Effector memory CD8-positive, alpha-beta T cell (primary cell): ENCODE data around the gene GGA2.

Source experiments
- ATAC-seq: fragments of 150-1000 bp; cut with Tn5 transposase; replicated peaks from 2 replicates; pipeline ENCODE4 v1.10.0; 2021; ENCODE audit warnings: mild to moderate bottlenecking, moderate library complexity
- DNase-seq, 3 experiments: peaks; one replicate each; pipeline ENCODE4 v3.0.0; 2021
- H3K27ac Mint-ChIP-seq, 2 donors: one replicate each; pipeline ENCODE4 v1.8.0; 2022; ENCODE audit warnings: mild to moderate bottlenecking in 2 of 2, mixed read lengths in 2 of 2, moderate library complexity in 2 of 2
- H3K27me3 Mint-ChIP-seq, 2 donors: one replicate each; pipeline ENCODE4 v1.8.0; 2022; ENCODE audit warnings: mixed read lengths in 2 of 2
- H3K36me3 Mint-ChIP-seq: one replicate; pipeline ENCODE4 v1.8.0; 2022; ENCODE audit warnings: mild to moderate bottlenecking, moderate library complexity, mixed read lengths; ENCODE audit not compliant: insufficient read depth
- H3K4me1 Mint-ChIP-seq, 2 donors: one replicate each; pipeline ENCODE4 v1.8.0; 2022; ENCODE audit warnings: low read depth in 2 of 2, mixed read lengths in 2 of 2
- H3K4me3 Mint-ChIP-seq, 2 donors: one replicate each; pipeline ENCODE4 v1.8.0; 2022; ENCODE audit warnings: mild to moderate bottlenecking in 2 of 2, mixed read lengths in 2 of 2, moderate library complexity in 2 of 2
- H3K9me3 Mint-ChIP-seq, 2 donors: one replicate each; pipeline ENCODE4 v1.8.0; 2022; ENCODE audit warnings: mixed read lengths in 2 of 2

Gene GGA2

DNA sequence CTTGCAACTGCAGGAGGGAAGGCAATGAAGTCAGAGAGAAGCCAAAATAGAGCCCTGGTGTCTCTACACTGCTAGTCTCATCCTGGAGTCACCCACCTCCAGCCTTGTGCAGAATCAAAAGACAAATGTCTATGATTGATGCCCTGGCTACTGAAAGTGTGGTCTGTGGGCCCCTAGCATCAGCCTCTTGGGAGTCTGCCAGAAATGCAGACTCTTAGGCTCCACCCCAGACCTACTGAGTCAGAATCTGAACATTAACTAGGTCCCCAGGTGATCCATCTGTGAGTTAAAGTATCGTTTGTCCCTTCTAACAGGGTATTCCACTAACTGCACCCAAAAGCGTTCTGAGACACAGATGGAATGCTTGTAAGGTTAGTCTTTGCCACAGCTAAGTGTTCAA, 25.6 kb upstream of the GGA2 start:
- H3K4me3 Mint-ChIP-seq: no peak overlapping the region
- peaks cover 52% of the 10 kb centered on the region for H3K36me3 Mint-ChIP-seq
- H3K9me3 Mint-ChIP-seq: no peaks in the 10 kb centered on the region
- no peaks in the 10 kb centered on the region for H3K27me3 Mint-ChIP-seq
- no peak for DNase-seq
- no peaks in the 10 kb centered on the region for H3K4me1 Mint-ChIP-seq
- H3K27ac Mint-ChIP-seq: no peak overlapping the region
- no peak for ATAC-seq

DNA sequence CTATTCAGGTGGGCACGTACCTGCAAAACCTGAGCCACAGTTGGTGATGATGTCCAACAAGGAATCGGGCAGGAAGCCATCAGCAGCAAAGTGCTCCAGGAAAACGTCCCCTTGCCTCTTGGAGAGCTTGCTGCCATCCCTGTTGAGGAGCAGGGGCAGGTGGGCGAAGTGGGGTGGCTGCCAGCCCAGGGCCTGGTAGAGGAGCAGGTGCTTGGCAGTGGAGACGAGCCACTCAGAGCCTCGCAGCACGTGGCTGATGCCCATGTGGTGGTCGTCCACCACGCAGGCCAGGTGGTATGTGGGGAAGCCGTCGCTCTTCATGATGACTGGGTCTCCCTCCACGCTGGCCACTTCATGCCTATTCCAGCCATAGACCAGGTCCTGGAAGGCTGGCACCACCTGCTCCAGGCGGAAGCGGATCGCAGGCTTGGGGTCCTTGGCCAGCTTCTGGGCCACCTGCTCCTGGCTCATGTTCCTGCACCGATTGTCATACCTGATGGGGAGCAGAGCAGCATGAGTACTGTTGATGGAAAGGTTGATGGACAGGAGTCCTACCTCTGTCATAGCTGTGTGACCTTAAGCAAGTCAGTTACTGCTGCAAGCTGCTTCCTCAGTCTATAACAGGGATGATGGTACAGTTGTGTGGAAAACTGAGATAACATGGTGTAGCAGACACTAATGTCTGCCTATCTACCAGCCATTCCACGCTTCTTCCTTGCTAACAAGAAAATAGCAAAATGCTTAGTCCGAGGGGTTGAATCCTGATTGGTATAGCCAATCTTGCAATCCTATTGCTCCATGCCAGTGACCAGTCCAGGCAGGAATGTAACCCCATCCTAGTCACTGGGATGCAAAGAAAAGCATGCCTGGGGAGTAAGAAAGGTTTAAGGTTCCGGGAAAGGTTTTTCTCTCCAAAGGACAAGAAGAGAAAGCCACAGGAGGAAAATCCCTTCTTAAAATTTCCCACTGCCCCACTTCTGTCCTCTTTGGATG, 24.9 kb upstream of the GGA2 start:
- DNase-seq: no peak
- no peaks in the 10 kb centered on the region for H3K9me3 Mint-ChIP-seq
- H3K4me1 Mint-ChIP-seq: no peaks in the 10 kb centered on the region
- ATAC-seq: no peak
- H3K27ac Mint-ChIP-seq: no peak overlapping the region
- H3K27me3 Mint-ChIP-seq: no peaks in the 10 kb centered on the region
- no peak overlapping the region for H3K4me3 Mint-ChIP-seq
- peaks cover 53% of the 10 kb centered on the region for H3K36me3 Mint-ChIP-seq

DNA sequence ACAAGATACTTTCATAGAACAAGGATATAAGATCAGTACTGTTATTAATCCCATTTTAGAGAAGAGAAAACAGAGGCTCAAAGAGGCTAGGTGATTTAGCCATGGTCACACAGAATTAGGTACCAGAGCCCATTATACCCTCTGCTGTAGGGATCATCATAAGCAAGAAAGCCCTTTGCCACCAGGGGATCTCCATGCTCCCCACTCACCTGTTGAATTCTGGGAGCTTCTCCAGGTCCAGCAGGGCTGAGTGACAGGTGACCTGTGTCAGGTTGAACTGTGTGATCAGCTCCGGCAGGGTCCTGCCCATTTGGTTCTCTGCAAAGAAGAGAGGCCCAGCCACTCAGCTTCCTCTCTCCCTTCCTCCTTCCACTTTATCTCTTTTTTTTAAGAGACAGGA, 22.2 kb upstream of the GGA2 start:
- no peaks in the 10 kb centered on the region for H3K4me1 Mint-ChIP-seq
- DNase-seq (no peak), ATAC-seq (no peak)
- no peak overlapping the region for H3K4me3 Mint-ChIP-seq
- H3K36me3 Mint-ChIP-seq: peaks cover 47% of the 10 kb centered on the region
- H3K27me3 Mint-ChIP-seq: no peaks in the 10 kb centered on the region
- H3K9me3 Mint-ChIP-seq: no peaks in the 10 kb centered on the region
- no peak overlapping the region for H3K27ac Mint-ChIP-seq

DNA sequence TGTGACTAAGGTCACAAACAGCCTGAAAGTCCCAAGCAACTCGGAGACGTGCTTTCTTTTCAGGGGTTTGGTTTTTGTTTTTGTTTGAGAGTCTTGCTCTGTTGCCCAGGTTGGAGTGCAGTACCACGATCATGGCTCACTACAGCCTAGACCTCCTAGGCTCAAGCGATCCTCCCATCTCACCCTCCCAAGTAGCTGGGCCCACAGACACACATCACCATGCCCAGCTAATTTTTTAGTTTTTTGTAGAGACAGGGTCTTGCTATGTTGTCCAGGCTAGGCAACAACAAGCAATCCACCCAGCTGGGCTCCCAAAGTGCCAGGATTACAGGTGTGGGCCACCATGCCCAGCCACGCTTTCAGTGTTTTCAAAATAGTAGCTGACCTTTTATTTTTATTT, 19.8 kb upstream of the GGA2 start:
- H3K27ac Mint-ChIP-seq: no peak overlapping the region
- DNase-seq: no peak
- H3K4me3 Mint-ChIP-seq: no peak overlapping the region
- peaks cover 51% of the 10 kb centered on the region for H3K36me3 Mint-ChIP-seq
- H3K9me3 Mint-ChIP-seq: no peaks in the 10 kb centered on the region
- H3K27me3 Mint-ChIP-seq: no peaks in the 10 kb centered on the region
- no peaks in the 10 kb centered on the region for H3K4me1 Mint-ChIP-seq
- ATAC-seq: no peak

GRCh38 chr16:23528644-23529310, 18.5 kb upstream of the GGA2 start:
- Mint-ChIP-seq H3K9me3 (no peaks in the 10 kb centered on the region), H3K27me3 (no peaks in the 10 kb centered on the region), H3K4me1 (no peaks in the 10 kb centered on the region), H3K4me3 (no peak overlapping the region), H3K36me3 (peaks cover 41% of the 10 kb centered on the region), H3K27ac (no peak overlapping the region)
- ATAC-seq (no peak), DNase-seq (no peak)

GRCh38 chr16:23527961-23528643, 17.8 kb upstream of the GGA2 start:
- Mint-ChIP-seq H3K4me1 (no peaks in the 10 kb centered on the region), H3K27me3 (no peaks in the 10 kb centered on the region), H3K27ac (no peak overlapping the region), H3K4me3 (no peak overlapping the region), H3K9me3 (no peaks in the 10 kb centered on the region), H3K36me3 (peaks cover 38% of the 10 kb centered on the region)
- no peak for ATAC-seq
- no peak for DNase-seq

DNA sequence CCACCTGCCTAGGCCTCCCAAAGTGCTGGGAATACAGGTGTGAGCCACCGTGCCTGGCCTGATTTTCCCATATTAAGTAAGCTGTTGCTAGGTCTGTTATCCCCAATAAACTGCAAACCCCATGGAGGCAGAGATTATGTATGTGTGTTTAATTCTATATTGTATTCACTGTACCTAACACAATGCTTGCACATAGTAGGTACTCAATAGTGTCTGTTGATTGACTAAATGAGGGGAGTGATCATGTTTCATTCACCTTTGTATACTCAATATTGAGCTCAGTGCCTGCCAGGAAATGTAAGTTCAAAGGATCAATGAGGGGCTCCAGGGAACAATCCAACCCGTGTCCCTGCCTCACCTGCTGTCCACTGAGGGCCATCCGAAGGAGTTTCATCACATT, 14.6 kb upstream of the GGA2 start:
- Mint-ChIP-seq H3K4me3 (no peak overlapping the region), H3K27me3 (no peaks in the 10 kb centered on the region)

DNA sequence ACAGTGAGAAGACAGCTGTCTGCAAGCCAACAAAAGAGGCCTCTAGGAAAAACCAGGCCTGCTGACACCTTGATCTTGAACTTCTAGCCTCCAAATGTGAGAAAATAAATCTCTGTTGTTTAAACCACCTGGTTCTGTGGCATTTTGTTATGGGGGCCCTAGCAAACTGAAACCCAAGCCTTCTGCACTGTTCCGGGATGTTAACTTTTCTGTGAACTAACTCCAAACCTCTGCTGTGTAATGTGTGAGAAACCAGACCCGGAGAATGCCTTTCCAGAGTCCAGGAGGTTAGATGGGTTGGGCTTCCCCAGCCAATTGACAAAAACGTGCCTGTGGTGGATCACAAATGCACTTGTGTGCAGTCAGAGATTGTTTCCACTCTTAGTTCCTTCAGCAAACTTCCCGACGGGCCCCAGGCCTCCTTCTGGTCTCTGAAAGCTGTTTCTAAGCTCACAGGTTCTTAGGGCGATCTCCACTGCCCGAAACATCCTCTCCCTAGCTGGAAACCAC, 13.6 kb upstream of the GGA2 start:
- peaks cover 24% of the 10 kb centered on the region for H3K36me3 Mint-ChIP-seq
- DNase-seq (no peak), ATAC-seq (no peak)
- no peaks in the 10 kb centered on the region for H3K4me1 Mint-ChIP-seq
- H3K27me3 Mint-ChIP-seq: no peaks in the 10 kb centered on the region
- H3K27ac Mint-ChIP-seq: peak overlapping the region; percentile 23 to 51
- H3K4me3 Mint-ChIP-seq: no peak overlapping the region
- no peaks in the 10 kb centered on the region for H3K9me3 Mint-ChIP-seq

More for the DNA sequence above, 14.6 kb upstream of the GGA2 start:
- Mint-ChIP-seq H3K36me3 (peaks cover 27% of the 10 kb centered on the region), H3K4me1 (no peaks in the 10 kb centered on the region), H3K27ac (peak overlapping the region in 1 of 2 donors; percentile 23), H3K9me3 (no peaks in the 10 kb centered on the region)
- no peak for DNase-seq
- no peak for ATAC-seq

DNA sequence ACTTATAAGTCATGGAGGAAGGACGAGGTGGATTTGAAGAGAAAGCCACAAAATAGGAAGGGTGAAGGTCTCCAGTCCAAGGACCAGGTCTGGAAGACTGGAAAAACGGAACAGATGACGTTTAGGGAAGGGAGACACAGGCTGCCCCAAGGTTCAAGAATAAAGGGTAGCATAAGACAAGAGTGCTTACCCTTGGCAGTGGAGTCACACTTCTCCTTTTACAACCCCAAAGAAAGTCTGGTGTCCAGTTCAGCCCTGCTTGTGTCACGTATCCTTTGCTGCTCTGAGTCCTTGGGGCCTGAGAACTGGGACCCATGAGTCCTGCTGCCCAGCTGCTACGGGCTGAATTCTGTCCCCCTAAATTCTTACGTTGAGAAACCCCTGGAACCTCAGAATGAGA, 13.0 kb upstream of the GGA2 start:
- no peak for ATAC-seq
- peaks cover 0 to 3% of the 10 kb centered on the region in 2 donors for H3K4me1 Mint-ChIP-seq
- H3K27me3 Mint-ChIP-seq: no peaks in the 10 kb centered on the region
- DNase-seq: no peak
- H3K27ac Mint-ChIP-seq: peak overlapping the region in 1 of 2 donors; percentile 51
- H3K4me3 Mint-ChIP-seq: no peak overlapping the region
- no peaks in the 10 kb centered on the region for H3K9me3 Mint-ChIP-seq
- peaks cover 24% of the 10 kb centered on the region for H3K36me3 Mint-ChIP-seq

- ATAC-seq (no peak), DNase-seq (no peak)
- Mint-ChIP-seq H3K27me3 (no peaks in the 10 kb centered on the region), H3K9me3 (no peaks in the 10 kb centered on the region), H3K27ac (no peak overlapping the region), H3K4me1 (peaks cover 2 to 6% of the 10 kb centered on the region in 2 donors), H3K4me3 (no peak overlapping the region), H3K36me3 (peaks cover 18% of the 10 kb centered on the region)
Observed at GRCh38 chr16:23521965-23522364, 11.7 kb upstream of the GGA2 start.

GRCh38 chr16:23521037-23521743, 10.9 kb upstream of the GGA2 start:
- ATAC-seq (no peak), DNase-seq (no peak)
- Mint-ChIP-seq H3K27ac (no peak overlapping the region), H3K27me3 (no peaks in the 10 kb centered on the region), H3K36me3 (peaks cover 13% of the 10 kb centered on the region), H3K4me3 (no peak overlapping the region), H3K4me1 (peaks cover 7 to 12% of the 10 kb centered on the region in 2 donors), H3K9me3 (no peaks in the 10 kb centered on the region)

DNA sequence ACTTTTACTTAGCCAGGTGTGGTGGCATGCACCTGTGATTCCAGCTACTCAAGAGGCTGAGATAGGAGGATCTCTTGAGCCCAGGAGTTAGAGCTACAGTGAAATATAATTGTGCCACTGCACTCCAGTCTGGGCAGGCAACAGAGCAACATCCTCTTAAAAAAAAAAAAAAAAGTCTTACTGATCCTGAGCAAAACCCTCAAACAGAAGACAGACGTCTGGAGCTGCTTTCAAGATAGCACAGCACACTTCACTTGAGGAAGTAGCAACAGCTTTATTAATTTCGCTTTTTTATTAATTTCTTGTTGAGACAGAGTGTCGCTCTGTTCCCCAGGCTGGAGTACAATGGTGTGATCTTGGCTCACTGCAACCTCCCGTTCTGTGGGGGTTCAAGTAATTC, 10.2 kb upstream of the GGA2 start:
- H3K27me3 Mint-ChIP-seq: no peaks in the 10 kb centered on the region
- no peak overlapping the region for H3K27ac Mint-ChIP-seq
- H3K36me3 Mint-ChIP-seq: peaks cover 12% of the 10 kb centered on the region
- no peaks in the 10 kb centered on the region for H3K9me3 Mint-ChIP-seq
- H3K4me1 Mint-ChIP-seq: peaks cover 10 to 19% of the 10 kb centered on the region in 2 donors
- DNase-seq (no peak), ATAC-seq (no peak)
- H3K4me3 Mint-ChIP-seq: no peak overlapping the region

DNA sequence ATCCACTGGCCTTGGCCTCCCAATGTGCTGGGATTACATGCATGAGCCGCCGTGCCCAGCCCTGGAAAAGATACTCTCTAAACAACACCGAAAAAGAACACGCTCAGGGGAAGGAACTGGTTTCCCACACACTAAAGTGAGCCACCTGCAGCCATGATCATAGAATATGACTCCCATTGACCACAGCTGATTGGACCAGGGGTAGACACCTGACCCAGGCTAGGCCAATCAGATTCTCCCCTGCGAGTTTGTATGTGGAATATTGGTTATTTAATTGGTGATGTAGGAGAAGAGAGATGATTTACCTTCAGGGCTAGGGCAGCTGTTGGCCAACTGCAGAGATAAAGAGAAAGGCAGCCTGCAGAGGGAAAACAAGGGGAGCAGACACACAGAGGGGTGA, 9.0 kb upstream of the GGA2 start:
- Mint-ChIP-seq H3K27me3 (no peaks in the 10 kb centered on the region), H3K4me1 (peaks cover 18 to 31% of the 10 kb centered on the region in 2 donors), H3K27ac (no peak overlapping the region), H3K36me3 (peaks cover 17% of the 10 kb centered on the region), H3K4me3 (no peak overlapping the region), H3K9me3 (no peaks in the 10 kb centered on the region)
- ATAC-seq (no peak), DNase-seq (no peak)
